ENCODE data around the gene CPED1.
"Not testable (repeated sequence)": the region's sequence is repeated elsewhere in the genome, so short reads cannot be mapped to it uniquely, and the experiment has no call there.

The CPED1 gene

GRCh38 chr7:120979765-120980499, 8.6 kb upstream of the CPED1 start:
- H3K4me3 ChIP-seq (replicated peaks; ENCODE audit: low read depth, low read length), result no peak overlapping the region
- DNase-seq (ENCODE audit: low read depth), result no peak
- no peak for TF ChIP-seq CTCF (IDR thresholded peaks at IDR 0.05; ENCODE audit: low read length, missing control alignments)

- H3K4me3 ChIP-seq (replicated peaks; ENCODE audit: low read depth, low read length), result no peak overlapping the region
- no peak for DNase-seq (ENCODE audit: low read depth)
- no peak for TF ChIP-seq CTCF (IDR thresholded peaks at IDR 0.05; ENCODE audit: low read length, missing control alignments)
Observed at GRCh38 chr7:120981117-120981516, 7.4 kb upstream of the CPED1 start.

DNA sequence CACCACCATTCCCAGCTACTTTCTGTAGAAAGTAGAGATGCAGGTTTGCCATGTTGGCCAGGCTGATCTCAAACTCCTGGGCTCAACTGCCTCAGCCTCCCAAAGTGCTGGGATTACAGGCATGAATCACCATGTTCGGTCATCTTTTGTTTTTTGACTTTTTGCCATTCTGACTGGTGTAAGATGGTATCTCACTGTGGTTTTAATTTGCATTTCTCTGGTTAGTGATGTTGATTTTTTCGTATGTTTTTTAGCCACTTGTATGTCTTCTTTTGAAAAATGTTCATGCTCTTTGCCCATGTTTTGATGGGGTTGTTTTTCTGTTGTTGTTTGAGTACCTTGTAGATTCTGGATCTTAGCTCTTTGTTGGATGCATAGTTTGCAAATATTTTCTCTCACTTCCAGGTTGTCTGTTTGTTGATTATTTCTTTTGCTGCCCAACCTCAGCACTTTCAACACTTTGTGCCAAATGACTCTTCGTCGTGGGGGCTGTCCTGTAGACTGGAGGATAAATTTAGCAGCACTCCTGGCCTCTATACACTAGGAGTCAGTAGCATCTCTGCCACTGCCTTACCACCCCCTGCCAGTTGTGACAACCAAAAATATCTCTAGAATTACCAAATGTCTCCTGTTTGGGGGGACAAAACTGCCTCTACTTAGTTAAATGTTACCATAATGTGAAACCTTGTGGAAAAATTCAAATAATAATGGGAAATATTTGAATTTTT, 6.5 kb upstream of the CPED1 start:
- peak; percentile 52 for DNase-seq (ENCODE audit: low read depth)
- no peak for TF ChIP-seq CTCF (IDR thresholded peaks at IDR 0.05; ENCODE audit: low read length, missing control alignments)
- H3K4me3 ChIP-seq (replicated peaks; ENCODE audit: low read depth, low read length), result no peak overlapping the region

DNA sequence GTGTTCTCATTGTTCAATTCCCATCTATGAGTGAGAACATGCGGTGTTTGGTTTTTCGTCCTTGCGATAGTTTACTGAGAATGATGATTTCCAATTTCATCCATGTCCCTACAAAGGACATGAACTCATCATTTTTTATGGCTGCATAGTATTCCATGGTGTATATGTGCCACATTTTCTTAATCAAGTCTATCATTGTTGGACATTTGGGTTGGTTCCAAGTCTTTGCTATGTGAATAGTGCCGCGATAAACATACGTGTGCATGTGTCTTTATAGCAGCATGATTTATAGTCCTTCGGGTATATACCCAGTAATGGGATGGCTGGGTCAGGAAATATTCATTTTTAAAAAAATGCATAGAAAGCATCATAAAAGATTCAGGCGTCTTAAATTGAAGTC, 4.9 kb upstream of the CPED1 start:
- not testable (repeated sequence) for DNase-seq (ENCODE audit: low read depth)

DNA sequence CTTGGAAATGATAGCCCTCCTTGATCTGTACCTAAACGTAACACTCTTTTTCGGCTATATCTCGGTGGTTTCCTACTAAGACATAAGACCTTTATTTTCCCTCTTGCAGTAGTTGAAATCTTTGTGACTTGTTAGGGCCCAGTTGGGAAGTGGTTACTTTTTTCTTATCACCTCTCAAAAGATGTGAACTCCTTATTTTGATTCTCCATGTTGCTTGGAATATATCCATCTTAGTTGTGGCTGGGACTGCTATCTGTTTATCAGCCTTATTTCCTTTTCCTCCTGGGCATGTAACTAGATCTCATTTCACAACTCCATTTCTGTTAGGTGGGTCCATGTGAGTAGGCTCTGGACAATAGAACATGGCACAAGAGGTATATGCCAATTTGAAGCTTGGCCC, 4.1 kb upstream of the CPED1 start:
- DNase-seq (ENCODE audit: low read depth), result no peak
- TF ChIP-seq CTCF (IDR thresholded peaks at IDR 0.05; ENCODE audit: low read length, missing control alignments), result no peak
- H3K4me3 ChIP-seq (replicated peaks; ENCODE audit: low read depth, low read length), result no peak overlapping the region

More for the DNA sequence above, 4.9 kb upstream of the CPED1 start:
- not testable (repeated sequence) for H3K4me3 ChIP-seq (replicated peaks; ENCODE audit: low read depth, low read length)

- TF ChIP-seq CTCF (IDR thresholded peaks at IDR 0.05; ENCODE audit: low read length, missing control alignments), result no peak
- no peak overlapping the region for H3K4me3 ChIP-seq (replicated peaks; ENCODE audit: low read depth, low read length)
- peak; percentile 20 for DNase-seq (ENCODE audit: low read depth)
Observed at GRCh38 chr7:120985130-120985758, 3.3 kb upstream of the CPED1 start.

DNA sequence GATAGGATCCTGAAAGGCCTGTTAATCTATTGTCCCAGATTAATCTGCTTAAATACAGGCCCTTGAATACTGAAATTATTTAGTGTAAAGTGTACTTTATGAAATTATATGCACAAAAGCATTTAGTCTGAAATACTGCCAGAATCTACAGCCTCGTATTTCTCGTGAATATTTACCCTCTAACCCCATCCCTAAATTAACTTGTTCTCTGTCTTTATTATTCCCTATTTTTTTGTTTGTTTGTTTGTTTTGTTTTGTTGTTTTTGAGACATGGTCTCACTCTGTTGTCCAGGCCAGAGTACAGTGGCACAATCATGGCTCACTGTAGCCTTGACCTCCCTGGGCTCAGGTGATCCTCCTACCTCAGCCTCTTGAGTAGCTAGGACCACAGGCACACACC, 2.7 kb upstream of the CPED1 start:
- H3K4me3 ChIP-seq (replicated peaks; ENCODE audit: low read depth, low read length), result no peak overlapping the region
- DNase-seq (ENCODE audit: low read depth), result no peak
- TF ChIP-seq CTCF (IDR thresholded peaks at IDR 0.05; ENCODE audit: low read length, missing control alignments), result no peak

All from fibroblast of pulmonary artery (primary cell).